Hematopoietic multipotent progenitor cell treated with erythropoietin and hydrocortisone succinate and interleukin-3 and kit ligand, for 4 days (in vitro differentiated cells): ENCODE measurements around the gene USP49.
"Not testable (repeated sequence)": the region's sequence is repeated elsewhere in the genome, so short reads cannot be mapped to it uniquely, and the experiment has no call there.

Experiments
- DNase-seq: peaks from one replicate; pipeline ENCODE4 v3.0.0-alpha.2; 2015

Gene USP49

GRCh38 chr6:41778895-41779294 lies 116.3 kb downstream of the USP49 start:
- DNase-seq = no peak

DNA sequence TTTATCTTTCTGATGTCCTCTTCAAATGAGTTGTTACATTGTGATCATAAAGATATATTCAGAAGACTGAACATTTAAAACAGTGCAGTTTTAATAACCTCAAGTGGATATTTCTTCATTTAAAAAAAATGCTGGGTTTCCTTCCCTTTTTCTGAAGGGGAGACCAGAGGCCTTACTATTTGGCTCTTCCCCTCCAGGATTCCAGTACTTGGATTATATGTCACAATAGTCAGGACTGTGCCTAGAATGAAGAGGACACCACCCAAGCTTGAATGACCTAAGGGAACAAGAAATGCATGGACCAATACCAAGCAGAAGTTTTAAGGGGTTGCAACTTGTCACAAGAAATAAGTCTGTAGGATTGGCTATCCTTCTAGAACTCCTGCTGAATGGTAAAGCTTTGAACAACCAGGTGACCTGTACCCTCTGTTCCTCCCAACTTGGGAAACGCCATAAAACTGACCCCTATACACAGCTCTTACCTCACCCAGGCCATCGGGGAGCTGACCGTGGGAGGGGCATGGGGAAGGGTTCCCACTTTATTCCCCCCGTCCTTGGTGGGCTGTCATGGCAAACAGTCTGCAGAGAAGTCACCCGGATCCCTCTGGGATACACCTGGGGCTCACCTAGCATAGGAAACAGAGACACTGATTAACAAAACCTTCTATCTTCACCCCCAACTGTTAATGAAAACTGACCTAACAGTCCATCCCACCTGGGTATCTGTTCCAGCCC lies 117.5 kb downstream of the USP49 start:
- DNase-seq = peak; percentile 45

- DNase-seq = no peak
Observed at GRCh38 chr6:41775293-41775882, 119.8 kb downstream of the USP49 start.

DNA sequence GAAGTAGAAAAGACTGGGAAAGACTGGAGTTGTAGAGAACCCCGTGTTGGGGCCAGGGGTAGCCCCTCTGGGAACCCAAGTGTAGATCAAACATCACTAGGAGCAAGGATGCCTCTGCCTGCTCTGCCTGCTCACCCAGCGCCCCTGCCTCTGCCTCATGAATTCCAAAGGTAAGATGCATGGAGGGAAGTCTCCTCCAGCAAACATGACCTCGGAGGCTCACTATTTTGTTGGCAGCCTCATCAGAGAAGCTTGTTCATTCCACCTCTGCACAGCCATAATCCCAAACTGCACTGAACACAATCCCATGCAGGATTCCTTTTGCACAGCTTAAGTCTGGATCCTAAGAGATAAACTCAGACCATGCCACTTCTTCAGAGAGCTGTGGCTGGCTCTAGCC lies 120.3 kb downstream of the USP49 start:
- DNase-seq = no peak

DNA sequence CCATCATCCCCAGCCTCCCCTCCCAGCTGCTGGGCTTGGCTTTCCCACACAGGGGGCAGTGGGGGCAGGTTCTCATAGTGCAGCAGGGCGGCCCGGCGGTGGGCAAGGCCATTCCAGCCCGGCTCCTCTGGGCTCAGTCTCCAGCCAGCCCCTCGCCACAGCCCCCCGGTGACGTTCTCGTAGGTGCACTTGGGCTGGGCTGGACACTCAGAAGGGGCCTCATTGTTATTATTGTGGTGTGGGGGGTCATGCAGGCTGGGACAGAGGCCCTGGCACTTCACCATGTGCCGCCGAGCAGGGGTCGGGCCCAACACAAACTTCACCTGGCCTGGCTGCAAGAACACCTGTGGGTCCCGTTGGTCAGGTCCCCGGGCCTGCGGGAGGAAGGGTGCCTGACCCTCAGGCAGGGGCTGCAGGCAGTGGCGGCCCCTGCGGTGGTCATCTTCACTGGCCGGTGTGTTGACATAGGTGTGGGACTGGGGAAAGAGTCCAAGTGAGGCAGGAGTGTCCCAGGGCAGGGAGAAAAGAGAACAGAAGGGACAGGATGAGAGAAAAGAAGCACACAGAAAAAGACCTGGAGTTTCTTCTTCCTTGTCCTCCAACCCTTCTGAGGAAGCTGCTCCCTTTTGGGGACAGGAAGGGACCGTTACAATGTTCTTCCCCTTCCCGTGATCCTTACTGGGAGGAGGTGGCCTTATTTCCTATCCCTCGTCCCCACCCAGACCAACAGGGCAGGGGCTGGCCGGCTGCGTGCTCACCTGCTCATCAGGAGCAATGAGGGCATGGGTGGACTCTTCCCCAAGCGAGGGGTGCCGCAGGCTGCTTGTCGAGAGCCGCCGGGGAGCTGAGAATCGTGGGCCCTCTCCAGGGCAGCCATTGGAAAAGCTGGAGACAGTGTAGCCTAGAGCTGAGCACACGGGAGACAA lies 123.9 kb downstream of the USP49 start:
- no peak for DNase-seq

- no peak for DNase-seq
Observed at GRCh38 chr6:41770381-41771057, 124.7 kb downstream of the USP49 start.

DNA sequence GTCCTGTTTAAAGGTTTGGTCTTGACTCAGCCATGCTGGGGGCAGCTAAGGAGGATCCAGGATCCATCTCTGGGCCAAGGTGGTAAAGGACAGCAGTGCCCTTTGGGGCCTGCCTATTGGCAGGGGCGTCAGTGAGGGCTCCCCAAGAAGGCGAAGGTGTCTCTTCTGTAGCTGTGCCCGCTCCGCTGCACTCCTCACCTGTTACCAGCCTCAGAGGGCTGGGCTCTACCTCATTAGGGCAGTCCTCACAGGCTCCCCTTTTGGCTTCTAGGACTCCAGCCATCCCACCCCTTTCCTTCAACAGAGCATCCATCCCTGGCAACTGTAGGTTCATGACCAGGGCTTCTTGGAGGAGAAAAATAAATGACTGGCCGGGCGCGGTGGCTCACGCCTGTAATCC lies 125.8 kb downstream of the USP49 start:
- no peak for DNase-seq

- peak; percentile 79 for DNase-seq
Observed at GRCh38 chr6:41768545-41769308, 126.4 kb downstream of the USP49 start.

DNA sequence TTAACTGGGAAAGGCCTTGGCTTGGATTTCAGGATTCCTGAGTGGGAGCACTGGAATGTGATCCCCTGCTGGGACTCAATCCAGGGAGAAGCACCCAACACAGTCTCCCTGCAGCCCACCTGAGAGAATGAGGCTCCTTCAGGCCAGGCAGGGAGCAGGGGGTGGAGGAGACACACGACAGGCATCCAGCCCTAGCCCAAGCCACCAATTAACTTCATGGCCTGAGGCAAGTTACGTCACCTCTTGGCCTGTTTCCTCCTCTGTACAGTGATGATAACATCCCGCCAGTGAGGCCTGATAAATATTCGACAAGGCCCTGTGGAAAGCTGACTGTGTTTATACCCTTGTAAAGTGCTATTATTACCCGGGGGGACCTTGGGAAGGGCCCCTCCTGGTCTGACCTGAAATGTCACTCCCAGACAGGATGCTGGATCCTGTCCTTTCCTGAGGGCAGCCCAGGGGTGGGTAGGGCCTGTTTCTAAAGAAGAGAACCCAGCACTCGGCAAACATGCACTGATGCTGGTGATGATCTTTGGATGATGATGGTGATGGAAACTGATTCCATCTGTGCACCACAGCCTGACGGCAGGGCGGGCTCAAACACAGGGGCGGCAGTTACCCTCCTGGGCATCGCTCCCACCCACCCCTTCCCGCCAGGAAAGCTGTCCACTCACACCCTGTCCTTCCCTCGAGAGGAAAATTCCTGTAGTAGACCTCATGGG lies 127.9 kb downstream of the USP49 start:
- peak; percentile 90 for DNase-seq

DNA sequence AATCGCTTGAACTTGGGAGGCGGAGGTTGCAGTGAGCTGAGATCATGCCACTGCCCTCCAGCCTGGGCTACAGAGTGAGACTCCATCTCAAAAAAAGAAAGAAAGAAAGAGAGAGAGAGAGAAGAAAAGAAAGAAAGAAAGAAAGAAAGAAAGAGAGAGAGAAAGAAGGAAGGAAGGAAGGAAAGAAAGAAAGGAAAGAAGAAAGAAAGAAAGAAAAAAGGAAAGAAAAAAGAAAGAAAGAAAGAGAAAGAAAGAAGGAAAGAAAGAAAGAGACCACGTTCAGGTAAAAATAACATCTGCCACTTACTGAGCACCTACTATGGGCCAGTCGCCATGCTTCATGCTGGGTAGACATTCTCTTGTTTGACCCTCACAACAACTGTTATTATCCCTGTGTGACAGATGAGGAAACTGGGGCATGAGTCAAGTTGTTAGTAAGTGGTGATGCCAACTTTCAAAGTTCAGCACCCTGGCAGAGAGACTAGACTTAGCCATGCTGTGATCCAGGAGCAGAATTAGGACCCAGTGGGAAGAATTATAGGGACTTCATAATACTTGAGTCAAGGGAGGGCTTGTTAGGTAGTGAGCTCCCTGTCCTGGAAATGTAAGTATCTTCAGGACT lies 129.0 kb downstream of the USP49 start:
- DNase-seq = not testable (repeated sequence)

DNA sequence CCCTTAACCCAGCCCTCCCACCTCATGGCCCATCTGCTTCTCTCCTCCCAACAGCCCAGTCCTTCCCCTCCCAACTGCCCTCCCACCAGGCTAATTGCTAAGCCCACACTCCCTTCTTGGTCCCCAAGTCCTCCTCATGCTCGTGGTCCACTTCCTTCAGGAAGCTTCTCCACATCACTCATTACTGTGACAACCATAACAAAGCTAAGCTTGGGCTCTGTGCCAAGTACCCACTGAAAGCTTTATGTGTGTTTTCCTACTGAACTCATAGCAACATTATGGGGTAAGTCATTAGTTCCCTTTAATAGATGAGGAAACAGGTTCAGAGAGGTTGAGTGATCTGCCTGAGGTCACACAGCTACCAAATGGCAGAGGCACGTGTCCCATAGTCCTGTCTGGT lies 131.7 kb downstream of the USP49 start:
- no peak for DNase-seq

- DNase-seq = no peak
Observed at GRCh38 chr6:41759905-41760579, 135.1 kb downstream of the USP49 start.

GRCh38 chr6:41759106-41759904 lies 135.9 kb downstream of the USP49 start:
- no peak for DNase-seq

DNA sequence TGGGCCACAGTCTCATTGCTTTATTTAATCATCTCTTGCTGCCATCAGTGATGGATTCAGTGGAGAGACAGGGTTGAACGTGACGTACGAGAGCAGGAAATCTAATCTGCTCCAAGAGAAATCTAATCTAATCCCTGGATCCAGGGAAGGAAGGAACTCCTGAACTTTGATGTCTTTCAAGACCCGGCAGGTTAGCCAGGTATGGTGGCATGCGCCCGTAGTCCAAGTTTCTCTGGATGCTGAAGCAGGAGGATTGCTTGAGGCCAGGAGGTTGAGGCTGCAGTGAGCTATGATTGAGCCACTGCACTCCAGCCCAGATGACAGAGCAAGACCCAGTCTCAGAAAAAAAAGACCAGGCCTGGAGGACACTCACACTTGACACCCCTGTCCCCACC lies 136.5 kb downstream of the USP49 start:
- no peak for DNase-seq

GRCh38 chr6:41757931-41758640 lies 137.1 kb downstream of the USP49 start:
- no peak for DNase-seq

GRCh38 chr6:41757271-41757670 lies 137.9 kb downstream of the USP49 start:
- DNase-seq = no peak

DNA sequence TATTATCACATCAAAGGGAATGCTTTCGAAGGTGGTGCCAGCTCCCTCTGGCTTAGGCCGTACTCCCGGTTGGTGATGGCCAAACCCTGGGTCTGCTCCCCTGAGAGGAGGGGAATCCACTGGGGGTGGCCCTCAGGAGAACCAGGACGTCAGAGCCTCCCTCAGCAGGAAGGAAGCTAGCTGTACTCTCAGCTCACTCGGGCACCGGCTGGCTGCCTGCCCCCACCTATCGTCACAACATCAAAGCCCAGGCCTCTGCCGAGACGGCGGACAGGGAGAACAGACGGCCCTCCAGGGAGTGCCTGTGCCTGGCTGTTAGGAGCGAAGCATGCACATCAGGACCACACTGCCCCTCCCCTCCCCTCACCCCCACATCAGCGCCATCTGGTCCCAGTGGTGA lies 138.8 kb downstream of the USP49 start:
- DNase-seq = no peak

DNA sequence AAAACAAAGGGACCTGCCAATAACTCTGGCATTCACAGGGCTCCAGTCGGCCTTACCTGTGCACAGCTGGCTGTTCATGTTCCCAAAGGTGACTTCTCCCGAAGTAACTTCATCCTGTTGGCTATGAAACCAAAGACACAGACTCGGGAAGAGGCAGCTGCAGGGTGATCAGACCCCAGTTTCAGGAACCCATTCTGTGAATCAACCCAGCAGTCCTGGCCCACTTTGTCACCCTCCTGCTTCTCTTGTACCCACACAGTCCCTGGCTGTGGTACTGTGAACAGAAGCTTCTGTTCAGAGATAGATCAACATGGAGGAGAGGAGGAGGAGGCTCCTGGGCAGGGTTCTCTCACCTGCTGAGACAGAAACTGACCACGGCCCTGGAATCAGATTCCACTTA lies 139.3 kb downstream of the USP49 start:
- DNase-seq = no peak

GRCh38 chr6:41750374-41750773 lies 144.8 kb downstream of the USP49 start:
- no peak for DNase-seq
